ENCODE data around the gene CD81. TPM values are rescaled to one million over a fixed set of nuclear protein-coding genes. Genes with fewer than 3 reads are reported as not detected.
A peak's percentile ranks its signal among the peaks of the same experiment; 100 is the strongest.

CD81 gene
- total and polyA plus RNA-seq, 2 donors from 2014 or later: 827 to 950 TPM

GRCh38 chr11:2385156-2386151 is 8.3 kb downstream of the CD81 start:
- Histone ChIP-seq H3K27me3 (ENCODE audit: control insufficient read depth, insufficient read depth, low read length) (no peaks in the 10 kb centered on the region), H3K9ac (ENCODE audit: low read length in 3 of 3) (no peak overlapping the region), H3K4me1 (ENCODE audit: control insufficient read depth in 2 of 3, insufficient read depth in 2 of 3, low read depth in 1 of 3, low read length in 3 of 3) (peaks cover 0 to 89% (median 75%) of the 10 kb centered on the region in 3 donors), H3K27ac (ENCODE audit: low read depth in 2 of 2, low read length in 2 of 2) (peak overlapping the region in 1 of 2 donors; percentile 32), H3K4me3 (ENCODE audit: low read length in 3 of 3) (no peak overlapping the region), H3K36me3 (ENCODE audit: control insufficient read depth in 2 of 3, insufficient read depth in 3 of 3, low read length in 3 of 3) (no peaks in the 10 kb centered on the region), H3K9me3 (ENCODE audit: control insufficient read depth in 2 of 3, insufficient read depth in 1 of 3, low read length in 3 of 3) (no peaks in the 10 kb centered on the region)
- TF ChIP-seq CTCF (IDR thresholded peaks at IDR 0.05; ENCODE audit: borderline replicate concordance, extremely low read depth, insufficient read depth): no peak
- DNase-seq (peak in 1 of 5 donors; percentile 64), FAIRE-seq (no peak)
- intact Hi-C loops (cut with DNase I): no loop called here

- no peak for TF ChIP-seq CTCF (IDR thresholded peaks at IDR 0.05; ENCODE audit: borderline replicate concordance, extremely low read depth, insufficient read depth)
- Histone ChIP-seq H3K27me3 (ENCODE audit: control insufficient read depth, insufficient read depth, low read length) (no peaks in the 10 kb centered on the region), H3K4me3 (ENCODE audit: low read length in 3 of 3) (no peak overlapping the region), H3K27ac (ENCODE audit: low read depth in 2 of 2, low read length in 2 of 2) (peak overlapping the region; percentile 32 to 48), H3K4me1 (ENCODE audit: control insufficient read depth in 2 of 3, insufficient read depth in 2 of 3, low read depth in 1 of 3, low read length in 3 of 3) (peaks cover 0 to 79% (median 66%) of the 10 kb centered on the region in 3 donors), H3K9ac (ENCODE audit: low read length in 3 of 3) (peak overlapping the region in 1 of 3 donors; percentile 19), H3K9me3 (ENCODE audit: control insufficient read depth in 2 of 3, insufficient read depth in 1 of 3, low read length in 3 of 3) (no peaks in the 10 kb centered on the region), H3K36me3 (ENCODE audit: control insufficient read depth in 2 of 3, insufficient read depth in 3 of 3, low read length in 3 of 3) (peaks cover 0 to 2% (median 0%) of the 10 kb centered on the region in 3 donors)
- FAIRE-seq: no peak
- peak in 1 of 5 donors; percentile 67 for DNase-seq
- intact Hi-C loops (cut with DNase I): no loop called here
These were observed 9.5 kb downstream of the CD81 start for GRCh38 chr11:2386591-2386990.

- Histone ChIP-seq H3K27me3 (ENCODE audit: control insufficient read depth, insufficient read depth, low read length) (no peaks in the 10 kb centered on the region), H3K27ac (ENCODE audit: low read depth in 2 of 2, low read length in 2 of 2) (peak overlapping the region; percentile 32 to 48), H3K9me3 (ENCODE audit: control insufficient read depth in 2 of 3, insufficient read depth in 1 of 3, low read length in 3 of 3) (no peaks in the 10 kb centered on the region), H3K36me3 (ENCODE audit: control insufficient read depth in 2 of 3, insufficient read depth in 3 of 3, low read length in 3 of 3) (peaks cover 0 to 2% (median 0%) of the 10 kb centered on the region in 3 donors), H3K9ac (ENCODE audit: low read length in 3 of 3) (peak overlapping the region in 1 of 3 donors; percentile 19), H3K4me3 (ENCODE audit: low read length in 3 of 3) (no peak overlapping the region), H3K4me1 (ENCODE audit: control insufficient read depth in 2 of 3, insufficient read depth in 2 of 3, low read depth in 1 of 3, low read length in 3 of 3) (peaks cover 0 to 74% (median 61%) of the 10 kb centered on the region in 3 donors)
- DNase-seq (peak in 1 of 5 donors; percentile 75), FAIRE-seq (no peak)
- no peak for TF ChIP-seq CTCF (IDR thresholded peaks at IDR 0.05; ENCODE audit: borderline replicate concordance, extremely low read depth, insufficient read depth)
- intact Hi-C loops (cut with DNase I): no loop called here
These were observed 10.3 kb downstream of the CD81 start for GRCh38 chr11:2387266-2387987.

All from kidney (tissue), 14 donors.